MM.1S (cell line): ENCODE measurements around the gene CNOT2.

Source experiments
- EZH2phosphoT487 ChIP-seq: fragments of 300-600 bp; sonication (generic); IDR thresholded peaks from 2 replicates; pipeline ENCODE4 v1.6.1; 2018; ENCODE audit warnings: antibody characterized with exemption, low read length
- TF ChIP-seq, protein P1 (sequence below): fragments of 300-600 bp; sonication (generic); IDR thresholded peaks from 2 replicates; pipeline ENCODE4 v1.5.1; 2016; ENCODE audit warnings: antibody characterized with exemption, low read length, mixed read lengths

DNA sequence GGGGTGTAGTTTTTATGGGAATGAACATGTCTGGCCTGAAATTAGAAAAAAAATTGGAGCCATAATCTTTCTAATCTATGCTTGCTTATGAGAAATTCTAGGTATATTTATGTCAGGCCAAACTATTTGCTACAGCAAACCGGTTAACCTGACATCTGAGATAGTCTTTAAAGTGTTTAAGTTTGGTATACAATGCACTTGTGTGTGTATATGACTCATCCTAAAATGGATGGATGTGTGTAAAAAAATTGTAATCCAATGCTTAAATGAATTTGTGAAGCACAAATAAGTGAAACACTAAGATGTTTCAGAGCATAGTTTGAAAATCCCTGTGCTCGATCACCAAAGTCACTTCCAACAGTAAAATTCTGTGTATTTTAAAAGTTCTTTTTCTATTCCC is 6.7 kb downstream of the CNOT2 start:
- no peak for TF ChIP-seq EZH2phosphoT487
- TF ChIP-seq, protein P1, sequence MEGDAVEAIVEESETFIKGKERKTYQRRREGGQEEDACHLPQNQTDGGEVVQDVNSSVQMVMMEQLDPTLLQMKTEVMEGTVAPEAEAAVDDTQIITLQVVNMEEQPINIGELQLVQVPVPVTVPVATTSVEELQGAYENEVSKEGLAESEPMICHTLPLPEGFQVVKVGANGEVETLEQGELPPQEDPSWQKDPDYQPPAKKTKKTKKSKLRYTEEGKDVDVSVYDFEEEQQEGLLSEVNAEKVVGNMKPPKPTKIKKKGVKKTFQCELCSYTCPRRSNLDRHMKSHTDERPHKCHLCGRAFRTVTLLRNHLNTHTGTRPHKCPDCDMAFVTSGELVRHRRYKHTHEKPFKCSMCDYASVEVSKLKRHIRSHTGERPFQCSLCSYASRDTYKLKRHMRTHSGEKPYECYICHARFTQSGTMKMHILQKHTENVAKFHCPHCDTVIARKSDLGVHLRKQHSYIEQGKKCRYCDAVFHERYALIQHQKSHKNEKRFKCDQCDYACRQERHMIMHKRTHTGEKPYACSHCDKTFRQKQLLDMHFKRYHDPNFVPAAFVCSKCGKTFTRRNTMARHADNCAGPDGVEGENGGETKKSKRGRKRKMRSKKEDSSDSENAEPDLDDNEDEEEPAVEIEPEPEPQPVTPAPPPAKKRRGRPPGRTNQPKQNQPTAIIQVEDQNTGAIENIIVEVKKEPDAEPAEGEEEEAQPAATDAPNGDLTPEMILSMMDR: no peak
